NCI-H187 treated with DMSO at 0.1 percent for 48 hours (cell line): ENCODE measurements around the gene IGF2BP2.
"Not testable (repeated sequence)": the region's sequence is repeated elsewhere in the genome, so short reads cannot be mapped to it uniquely, and the experiment has no call there.

Source experiments
- DNase-seq: peaks from one replicate; lab custom pipeline; 2025; lab: John Stamatoyannopoulos, UW

The IGF2BP2 gene

GRCh38 chr3:185711255-185711870, 113.5 kb downstream of the IGF2BP2 start:
- no peak for DNase-seq

DNA sequence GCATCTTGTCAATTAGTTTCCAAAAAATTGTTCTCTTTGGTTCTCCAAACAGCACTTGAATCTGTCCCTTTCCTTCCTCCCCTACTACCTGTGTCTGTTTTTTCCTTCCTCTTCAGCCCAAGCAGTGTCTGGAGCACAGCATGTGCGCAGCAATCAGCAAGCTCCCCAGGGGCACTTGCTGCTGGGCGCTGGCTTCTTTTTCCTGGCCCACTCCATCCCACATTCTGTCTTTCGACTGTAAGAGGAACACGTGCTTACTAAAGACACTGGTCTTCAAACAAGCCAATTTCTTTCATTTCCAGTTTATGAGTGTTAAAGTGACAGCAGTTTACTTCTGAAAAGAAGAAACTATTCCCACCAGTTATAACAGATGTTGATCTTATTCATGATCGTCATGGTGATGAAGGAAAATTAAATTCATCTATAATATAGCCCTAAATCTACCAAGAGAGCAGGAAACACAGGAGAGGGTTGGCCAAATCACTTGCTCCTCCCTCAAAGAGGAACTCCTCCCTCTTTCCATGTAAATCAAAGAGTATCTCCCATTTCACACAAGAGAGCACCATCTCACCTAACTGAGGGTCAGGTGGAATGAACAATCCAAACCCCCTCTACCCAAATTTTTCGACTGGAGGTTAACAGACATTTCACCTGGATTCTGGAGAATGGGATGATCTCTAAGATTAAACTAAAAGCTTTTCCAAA, 115.4 kb downstream of the IGF2BP2 start:
- DNase-seq: no peak

GRCh38 chr3:185708392-185708791, 116.5 kb downstream of the IGF2BP2 start:
- no peak for DNase-seq

- no peak for DNase-seq
Measured at GRCh38 chr3:185705498-185705897, 119.3 kb downstream of the IGF2BP2 start.

GRCh38 chr3:185702262-185703225, 122.3 kb downstream of the IGF2BP2 start:
- no peak for DNase-seq

GRCh38 chr3:185701611-185702261, 123.1 kb downstream of the IGF2BP2 start:
- no peak for DNase-seq

GRCh38 chr3:185699927-185700326, 124.9 kb downstream of the IGF2BP2 start:
- no peak for DNase-seq

DNA sequence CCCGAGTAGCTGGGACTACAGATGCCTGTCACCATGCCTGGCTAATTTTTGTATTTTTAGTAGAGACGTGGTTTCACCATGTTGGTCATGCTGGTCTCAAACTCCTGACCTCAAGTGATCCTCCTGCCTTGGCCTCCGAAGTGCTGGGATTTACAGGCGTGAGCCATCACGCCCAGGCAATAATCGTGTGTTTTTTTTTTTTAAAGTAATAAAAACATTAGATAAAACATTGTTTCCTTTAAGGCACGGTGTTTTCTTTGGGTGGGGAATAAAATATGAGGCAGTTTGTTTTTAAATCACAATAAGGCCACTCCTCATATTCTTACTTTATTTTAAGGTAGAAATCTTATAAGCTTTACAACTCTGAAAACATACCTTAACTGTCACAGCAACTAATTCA, 127.6 kb downstream of the IGF2BP2 start:
- DNase-seq: not testable (repeated sequence)

DNA sequence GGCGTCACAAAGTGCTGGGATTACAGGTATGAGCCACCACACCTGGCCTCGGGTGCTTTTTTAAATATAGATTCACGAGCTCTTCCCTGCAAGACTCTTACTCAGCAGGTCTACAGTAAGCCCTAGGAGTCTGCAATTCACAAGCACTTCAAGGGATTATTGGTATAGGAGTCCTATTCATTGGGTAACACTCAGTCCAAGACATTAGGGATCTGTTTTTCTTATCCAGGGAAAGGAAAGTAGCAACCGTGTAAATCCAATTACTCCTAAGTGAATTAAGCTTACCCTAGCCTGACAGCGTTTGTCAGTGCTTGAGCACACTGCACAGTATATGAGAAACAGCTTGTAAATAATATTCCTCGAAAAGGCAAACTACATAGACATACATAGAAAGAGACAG, 128.8 kb downstream of the IGF2BP2 start:
- no peak for DNase-seq

- no peak for DNase-seq
Measured at GRCh38 chr3:185693985-185694653, 130.7 kb downstream of the IGF2BP2 start.

DNA sequence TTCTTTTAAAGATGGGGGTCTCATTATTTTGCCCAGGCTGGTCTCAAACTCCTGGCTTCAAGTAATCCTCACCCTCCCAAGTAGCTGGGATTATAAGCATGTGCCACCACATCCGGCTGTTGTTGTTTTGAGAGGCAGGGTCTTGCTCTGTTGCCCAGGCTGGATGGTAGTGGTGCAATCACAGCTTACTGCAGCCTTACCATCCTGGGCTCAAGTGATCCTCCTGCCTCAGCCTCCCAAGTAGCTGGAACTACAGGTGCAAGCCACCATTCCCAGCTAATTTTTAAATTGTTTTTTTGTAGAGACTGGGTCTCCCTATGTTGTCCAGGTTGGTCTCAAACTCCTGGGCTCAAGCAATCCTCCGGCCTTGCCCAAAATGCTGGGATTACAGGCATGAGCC, 133.2 kb downstream of the IGF2BP2 start:
- DNase-seq: no peak

- DNase-seq: no peak
Measured at GRCh38 chr3:185687271-185687878, 137.5 kb downstream of the IGF2BP2 start.

GRCh38 chr3:185685231-185686035, 139.4 kb downstream of the IGF2BP2 start:
- DNase-seq: no peak

DNA sequence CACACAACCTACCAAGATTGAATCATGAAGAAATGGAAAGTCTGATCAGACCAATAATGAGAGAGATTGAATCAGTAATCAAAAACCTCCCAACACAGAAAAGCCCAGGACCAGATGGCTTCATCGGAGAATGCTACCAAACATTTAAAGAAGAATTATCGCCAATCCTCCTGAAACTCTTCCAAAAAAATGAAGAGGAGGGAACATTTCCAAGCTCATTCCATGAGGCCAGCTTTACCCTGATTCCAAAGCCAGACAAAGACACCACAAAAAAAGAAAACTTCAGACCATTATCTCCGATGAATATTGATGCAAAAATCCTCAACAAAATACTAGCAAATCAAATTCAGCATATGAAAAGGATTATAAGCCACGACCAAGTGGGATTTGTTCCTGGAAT, 144.6 kb downstream of the IGF2BP2 start:
- DNase-seq: no peak

DNA sequence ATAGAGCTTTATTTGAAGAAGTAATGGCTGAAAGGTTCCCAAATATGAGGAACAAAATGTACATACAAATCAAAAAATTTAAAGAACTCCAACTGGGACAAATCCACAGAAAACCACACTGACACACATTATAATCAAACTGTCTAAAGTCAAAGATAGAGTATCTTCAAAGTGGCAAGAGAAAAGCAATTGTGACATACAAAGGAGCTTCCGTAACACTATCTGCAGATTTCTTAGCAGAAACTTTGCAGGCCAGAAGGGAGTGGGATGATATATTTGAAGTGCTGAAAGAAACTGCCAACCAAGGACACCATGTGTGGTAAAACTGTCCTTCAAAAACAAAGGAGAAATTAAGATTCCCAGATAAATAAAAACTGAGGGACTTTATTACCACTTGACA, 146.8 kb downstream of the IGF2BP2 start:
- no peak for DNase-seq

GRCh38 chr3:185677146-185677829, 147.6 kb downstream of the IGF2BP2 start:
- DNase-seq: no peak

DNA sequence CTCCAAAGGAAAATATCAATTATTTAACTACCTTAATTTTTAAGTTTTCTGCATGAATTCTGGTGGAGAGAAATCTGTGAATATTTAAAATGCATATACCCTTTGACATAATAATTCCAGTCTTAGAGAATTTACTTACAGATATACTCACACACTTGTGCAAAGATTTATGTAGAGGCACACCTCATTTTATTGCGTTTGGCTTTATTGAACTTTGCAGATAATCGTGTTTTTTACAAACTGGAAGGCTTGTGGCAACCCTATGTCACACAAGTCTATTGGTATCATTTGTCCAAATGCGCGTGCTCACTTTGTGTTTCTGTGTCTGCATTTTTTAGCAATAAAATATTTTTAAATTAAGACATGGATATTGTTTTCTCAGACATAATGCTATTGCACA, 157.3 kb downstream of the IGF2BP2 start:
- DNase-seq: no peak

GRCh38 chr3:185663929-185664328, 160.9 kb downstream of the IGF2BP2 start:
- DNase-seq: no peak

DNA sequence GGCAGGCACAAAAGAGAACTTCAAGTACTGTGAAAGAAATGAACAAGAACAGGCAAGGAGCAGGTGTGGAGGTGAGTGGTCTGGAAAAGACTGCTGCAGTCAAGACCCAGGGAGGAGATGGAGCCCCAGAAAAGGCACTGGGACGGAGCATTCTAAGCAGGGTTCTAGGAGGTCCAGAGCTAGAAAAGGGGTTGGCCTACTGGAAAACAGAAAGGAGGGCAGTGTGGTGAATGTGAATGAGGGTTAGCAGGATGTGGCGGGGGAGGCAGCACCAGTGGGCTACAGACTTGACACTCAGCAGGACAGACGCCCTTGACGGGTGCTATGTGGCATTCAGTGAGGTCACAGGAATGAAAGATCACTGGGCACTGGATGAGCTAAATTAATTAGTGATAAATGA, 163.1 kb downstream of the IGF2BP2 start:
- no peak for DNase-seq

- not testable (repeated sequence) for DNase-seq
Measured at GRCh38 chr3:185661296-185661695, 163.5 kb downstream of the IGF2BP2 start.
